Parathyroid adenoma (tissue), 2 donors: ENCODE data around the gene ZBP1.

Source experiments
- H2AFZ ChIP-seq: fragments of 300-600 bp; sonication (generic); one replicate; pipeline ENCODE4 v1.7.0; 2017; ENCODE audit warnings: antibody characterized with exemption, mild to moderate bottlenecking
- H3K27ac ChIP-seq: fragments of 300-600 bp; sonication (generic); one replicate; pipeline ENCODE4 v1.7.0; 2017
- H3K27me3 ChIP-seq: fragments of 300-600 bp; sonication (generic); one replicate; pipeline ENCODE4 v1.7.0; 2017; ENCODE audit warnings: low read length; ENCODE audit not compliant: control insufficient read depth, insufficient read depth
- H3K36me3 ChIP-seq: fragments of 300-600 bp; sonication (generic); one replicate; pipeline ENCODE4 v1.7.0; 2017; ENCODE audit warnings: low read length; ENCODE audit not compliant: control insufficient read depth, insufficient read depth
- H3K4me1 ChIP-seq: fragments of 300-600 bp; sonication (generic); one replicate; pipeline ENCODE4 v1.7.0; 2017; ENCODE audit warnings: control low read depth
- H3K4me2 ChIP-seq: fragments of 300-600 bp; sonication (generic); one replicate; pipeline ENCODE4 v1.7.0; 2017; ENCODE audit warnings: low read length
- H3K4me3 ChIP-seq: fragments of 300-600 bp; sonication (generic); one replicate; pipeline ENCODE4 v1.7.0; 2017; ENCODE audit warnings: low read depth, low read length
- H3K79me2 ChIP-seq: fragments of 300-600 bp; sonication (generic); one replicate; pipeline ENCODE4 v1.7.0; 2017; ENCODE audit warnings: control low read depth
- H3K9ac ChIP-seq: fragments of 300-600 bp; sonication (generic); one replicate; pipeline ENCODE4 v1.7.0; 2017; ENCODE audit warnings: mild to moderate bottlenecking
- H3K9me3 ChIP-seq: fragments of 300-600 bp; sonication (generic); one replicate; pipeline ENCODE4 v1.7.0; 2017; ENCODE audit warnings: low read length; ENCODE audit not compliant: control insufficient read depth
- TF ChIP-seq, protein P1 (sequence below): fragments of 300-600 bp; sonication (generic); IDR thresholded peaks from one replicate; pipeline ENCODE4 v1.7.0; 2017; ENCODE audit warnings: antibody characterized with exemption, mild to moderate bottlenecking
- donor health status: primary hyperparathyroidism.

ZBP1 gene

DNA sequence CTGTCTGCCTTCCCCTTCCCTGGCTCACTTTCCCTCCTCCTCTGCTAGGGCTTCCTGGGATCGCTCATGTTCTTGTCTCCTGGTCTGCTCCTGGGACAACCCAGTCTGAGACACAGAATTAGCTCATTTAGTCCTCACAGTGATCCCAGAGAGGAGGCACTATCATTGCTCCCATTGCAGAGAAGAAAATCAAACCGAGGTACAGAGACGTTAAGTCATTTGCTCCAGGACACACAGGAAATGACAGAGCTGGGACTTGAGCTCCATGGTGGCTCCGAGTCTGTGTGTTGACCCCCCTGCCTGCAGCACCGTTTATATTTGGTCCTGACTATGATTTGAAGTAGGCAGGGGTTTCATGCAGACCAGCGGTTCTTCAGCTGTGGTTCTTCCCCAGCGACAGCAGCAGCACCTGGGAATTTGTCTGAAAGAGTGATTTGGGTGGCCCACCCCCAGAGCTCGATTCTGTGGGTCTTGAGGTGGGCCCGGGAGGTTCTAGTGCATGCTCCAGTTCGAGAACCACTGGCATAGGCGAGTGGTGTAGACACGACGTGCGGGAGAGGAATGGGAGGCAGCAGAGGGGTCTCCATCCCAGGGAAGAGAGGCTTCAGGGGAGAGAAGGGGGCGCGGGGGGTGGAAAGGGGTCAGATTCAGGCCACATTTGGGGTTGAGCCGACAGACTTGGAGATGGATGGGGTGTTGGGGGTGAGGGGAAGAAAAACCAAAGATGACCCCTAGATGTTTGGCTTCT is 34.6 kb downstream of the ZBP1 start:
- Histone ChIP-seq H3K4me3 (no peak overlapping the region), H3K36me3 (no peaks in the 10 kb centered on the region), H3K27ac (no peak overlapping the region), H3K4me1 (no peaks in the 10 kb centered on the region), H3K27me3 (no peaks in the 10 kb centered on the region), H3K9me3 (no peaks in the 10 kb centered on the region), H3K4me2 (no peak overlapping the region), H3K9ac (no peak overlapping the region), H2AFZ (no peak overlapping the region), H3K79me2 (no peaks in the 10 kb centered on the region)
- TF ChIP-seq, protein P1, sequence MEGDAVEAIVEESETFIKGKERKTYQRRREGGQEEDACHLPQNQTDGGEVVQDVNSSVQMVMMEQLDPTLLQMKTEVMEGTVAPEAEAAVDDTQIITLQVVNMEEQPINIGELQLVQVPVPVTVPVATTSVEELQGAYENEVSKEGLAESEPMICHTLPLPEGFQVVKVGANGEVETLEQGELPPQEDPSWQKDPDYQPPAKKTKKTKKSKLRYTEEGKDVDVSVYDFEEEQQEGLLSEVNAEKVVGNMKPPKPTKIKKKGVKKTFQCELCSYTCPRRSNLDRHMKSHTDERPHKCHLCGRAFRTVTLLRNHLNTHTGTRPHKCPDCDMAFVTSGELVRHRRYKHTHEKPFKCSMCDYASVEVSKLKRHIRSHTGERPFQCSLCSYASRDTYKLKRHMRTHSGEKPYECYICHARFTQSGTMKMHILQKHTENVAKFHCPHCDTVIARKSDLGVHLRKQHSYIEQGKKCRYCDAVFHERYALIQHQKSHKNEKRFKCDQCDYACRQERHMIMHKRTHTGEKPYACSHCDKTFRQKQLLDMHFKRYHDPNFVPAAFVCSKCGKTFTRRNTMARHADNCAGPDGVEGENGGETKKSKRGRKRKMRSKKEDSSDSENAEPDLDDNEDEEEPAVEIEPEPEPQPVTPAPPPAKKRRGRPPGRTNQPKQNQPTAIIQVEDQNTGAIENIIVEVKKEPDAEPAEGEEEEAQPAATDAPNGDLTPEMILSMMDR = no peak

DNA sequence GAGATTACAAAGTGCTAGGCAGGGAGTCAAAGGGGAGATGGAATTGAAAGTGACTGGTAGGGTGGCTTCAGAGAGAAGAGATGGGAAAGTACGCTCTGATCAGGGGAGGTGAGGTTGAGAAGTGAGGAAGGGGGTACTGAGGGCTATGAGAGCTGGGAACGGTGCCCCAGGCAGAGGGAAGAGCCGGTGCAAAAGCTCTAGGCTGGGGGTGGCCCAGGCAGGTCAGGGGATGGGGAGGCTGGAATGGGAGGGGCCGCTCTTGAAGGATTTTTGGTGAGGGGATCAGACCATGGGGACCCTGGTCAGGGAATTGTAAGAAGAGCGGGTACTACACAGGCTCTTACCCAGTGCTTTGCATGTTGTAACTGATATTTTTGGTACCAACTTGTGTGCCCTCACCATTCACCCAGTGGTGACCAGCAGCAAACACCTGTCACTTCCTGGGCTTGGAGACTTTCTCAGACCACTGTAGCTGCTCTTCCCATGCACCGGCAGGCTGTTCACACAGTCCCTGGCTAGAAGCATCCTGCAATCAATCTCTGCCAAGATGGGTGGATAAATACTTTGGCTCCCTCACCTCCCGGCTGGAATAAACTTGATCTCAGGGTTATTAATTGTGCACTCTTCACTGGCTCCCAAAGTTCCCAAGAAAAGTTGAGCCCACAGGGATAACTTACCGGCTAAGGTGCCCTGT is 35.3 kb downstream of the ZBP1 start:
- no peaks in the 10 kb centered on the region for H3K27me3 ChIP-seq
- H3K9ac ChIP-seq = no peak overlapping the region
- H3K4me3 ChIP-seq = no peak overlapping the region
- H3K27ac ChIP-seq = no peak overlapping the region
- H3K36me3 ChIP-seq = no peaks in the 10 kb centered on the region
- H3K4me1 ChIP-seq = no peaks in the 10 kb centered on the region
- no peak overlapping the region for H3K4me2 ChIP-seq
- H3K9me3 ChIP-seq = no peaks in the 10 kb centered on the region
- H2AFZ ChIP-seq = no peak overlapping the region
- TF ChIP-seq, protein P1 = no peak
- H3K79me2 ChIP-seq = no peaks in the 10 kb centered on the region

DNA sequence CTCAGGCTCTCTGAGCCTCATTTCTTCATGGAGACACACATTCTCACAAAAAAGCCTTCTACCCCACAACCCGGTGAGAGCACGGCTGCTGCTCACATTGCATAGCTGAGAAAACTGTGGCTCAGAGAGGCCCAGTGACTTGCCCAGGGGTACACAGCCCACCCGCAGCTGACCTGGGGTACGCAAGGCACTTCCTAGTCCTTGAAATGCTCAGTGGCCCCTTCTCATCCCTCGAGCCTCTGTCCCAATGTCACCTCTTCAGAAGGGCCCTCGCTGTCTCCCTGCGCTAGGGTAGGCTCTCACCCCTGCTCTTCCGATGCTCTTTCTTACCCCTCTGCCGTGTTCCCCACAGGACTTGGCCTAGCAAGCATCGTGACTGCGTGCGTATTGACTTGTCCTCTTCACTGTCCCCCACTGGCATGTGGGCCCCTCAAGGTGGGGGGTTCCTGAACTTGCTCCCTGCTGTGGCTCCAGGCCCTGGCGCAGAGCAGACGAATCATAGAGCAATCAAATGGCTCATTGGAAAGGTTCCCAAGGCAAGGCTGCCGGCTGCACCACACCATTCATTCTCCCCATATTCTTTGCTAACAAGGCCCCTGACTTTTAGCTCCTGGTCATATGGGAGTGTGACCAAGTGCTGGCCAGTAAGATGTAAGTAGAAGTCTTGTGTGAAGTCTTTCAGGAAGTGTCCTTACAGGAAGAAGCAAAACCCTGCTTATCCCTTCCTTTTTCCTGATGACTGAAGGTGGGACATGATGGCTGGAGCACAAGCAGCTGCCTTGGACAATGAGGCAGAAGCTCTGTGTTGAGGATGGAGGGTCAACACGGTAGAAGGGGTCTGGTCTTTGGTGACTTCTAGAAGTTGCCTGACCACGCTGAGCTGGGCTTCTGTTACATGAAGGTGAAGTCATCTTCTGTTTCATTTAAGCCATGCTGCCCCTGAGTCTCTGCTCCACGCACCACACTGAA is 36.7 kb downstream of the ZBP1 start:
- no peaks in the 10 kb centered on the region for H3K36me3 ChIP-seq
- H3K4me3 ChIP-seq = no peak overlapping the region
- H3K4me2 ChIP-seq = no peak overlapping the region
- H3K4me1 ChIP-seq = no peaks in the 10 kb centered on the region
- H2AFZ ChIP-seq = no peak overlapping the region
- H3K27ac ChIP-seq = peak overlapping the region; percentile 66
- H3K9ac ChIP-seq = no peak overlapping the region
- H3K27me3 ChIP-seq = no peaks in the 10 kb centered on the region
- H3K9me3 ChIP-seq = no peaks in the 10 kb centered on the region
- no peaks in the 10 kb centered on the region for H3K79me2 ChIP-seq
- TF ChIP-seq, protein P1 = no peak

DNA sequence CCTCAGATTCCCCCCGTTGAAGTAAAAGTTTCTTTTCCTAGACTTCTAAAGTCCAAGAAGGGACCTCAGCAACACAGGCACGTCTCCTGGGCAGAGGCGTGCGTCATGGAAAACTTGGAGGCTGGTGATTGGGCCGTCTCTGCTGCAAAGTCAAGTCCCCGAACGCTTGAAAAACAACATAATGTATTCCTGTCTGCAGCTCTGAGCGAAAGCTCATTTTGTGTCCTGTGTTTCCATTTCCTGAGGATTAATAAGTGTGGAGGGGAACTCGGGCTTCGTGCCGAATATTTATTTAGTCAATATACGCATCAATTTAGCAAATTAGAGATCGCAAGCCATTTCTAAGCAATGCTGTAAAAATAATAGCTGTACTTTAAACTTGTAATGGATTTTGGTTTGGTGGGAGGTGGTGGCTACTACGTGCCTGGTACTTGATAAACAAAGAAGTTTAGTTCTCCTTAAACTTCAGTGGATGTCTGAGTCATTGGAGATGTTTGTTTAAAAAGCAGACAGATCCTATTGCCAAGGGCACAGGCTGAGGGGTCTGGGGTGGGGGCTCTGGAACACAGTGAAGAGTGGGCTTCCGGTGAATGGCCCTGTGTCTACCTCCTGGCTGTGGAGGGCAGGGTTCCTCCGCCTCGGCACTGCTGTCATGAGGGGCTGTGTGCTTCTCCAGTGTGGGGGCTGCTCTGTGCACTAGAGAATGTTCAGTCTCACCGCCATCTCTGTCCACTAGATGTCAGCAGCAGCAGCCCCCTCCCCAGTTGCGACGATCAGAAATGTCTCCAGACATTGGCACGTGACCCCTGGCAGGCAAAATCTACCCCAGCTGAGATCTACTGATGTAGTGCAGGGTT is 37.6 kb downstream of the ZBP1 start:
- H3K4me2 ChIP-seq = no peak overlapping the region
- peak overlapping the region; percentile 66 for H3K27ac ChIP-seq
- H3K9me3 ChIP-seq = no peaks in the 10 kb centered on the region
- no peaks in the 10 kb centered on the region for H3K36me3 ChIP-seq
- no peak overlapping the region for H3K4me3 ChIP-seq
- H2AFZ ChIP-seq = no peak overlapping the region
- no peaks in the 10 kb centered on the region for H3K27me3 ChIP-seq
- H3K9ac ChIP-seq = no peak overlapping the region
- TF ChIP-seq, protein P1 = no peak
- no peaks in the 10 kb centered on the region for H3K79me2 ChIP-seq
- no peaks in the 10 kb centered on the region for H3K4me1 ChIP-seq
